GM12873 (cell line): ENCODE data around the gene RASL10A.

ENCODE experiments used
- TF ChIP-seq, protein P1 (sequence below): IDR thresholded peaks from 2 replicates; pipeline ENCODE4 v1.5.1; 2012; ENCODE audit warnings: low read depth, mild to moderate bottlenecking, moderate library complexity, low read length, control low read depth; ENCODE audit not compliant: insufficient read depth; ENCODE audit errors: missing control alignments

RASL10A gene

DNA sequence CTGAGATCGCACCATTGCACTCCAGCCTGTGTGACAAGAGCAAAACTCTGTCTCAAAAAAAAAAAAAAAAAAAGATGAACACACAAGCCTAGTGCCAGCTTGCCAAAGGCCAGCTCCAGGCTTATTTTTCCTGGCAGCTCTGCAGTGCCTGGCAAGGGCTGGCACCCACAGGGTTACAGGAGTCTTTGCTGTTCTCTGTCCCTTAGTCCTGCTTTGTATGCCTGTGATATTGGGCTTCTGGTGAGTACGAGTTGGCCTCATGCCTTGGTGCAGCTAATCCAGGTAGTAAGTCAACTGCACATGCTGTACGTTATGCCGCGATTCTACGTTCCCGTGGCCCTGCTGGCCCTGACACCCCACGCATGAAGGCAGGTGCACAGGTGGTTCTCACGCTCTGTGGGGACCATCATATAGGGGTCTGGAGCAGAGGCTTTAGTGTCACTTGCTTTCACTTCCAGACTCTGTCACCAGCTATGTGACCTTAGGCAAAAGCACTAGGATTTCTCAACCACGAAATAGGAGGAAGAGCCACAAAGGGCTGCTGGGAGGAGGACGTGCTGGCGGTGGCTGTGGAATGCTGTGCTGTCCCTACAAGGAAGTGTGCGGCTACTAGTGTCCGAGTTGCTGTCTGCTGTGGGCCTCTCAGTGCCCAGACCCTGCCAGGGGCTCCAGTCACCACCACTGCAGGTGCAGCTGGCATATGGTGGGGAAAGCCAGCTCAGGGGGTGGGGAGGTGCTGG lies 21.4 kb upstream of the RASL10A start:
- TF ChIP-seq, protein P1, sequence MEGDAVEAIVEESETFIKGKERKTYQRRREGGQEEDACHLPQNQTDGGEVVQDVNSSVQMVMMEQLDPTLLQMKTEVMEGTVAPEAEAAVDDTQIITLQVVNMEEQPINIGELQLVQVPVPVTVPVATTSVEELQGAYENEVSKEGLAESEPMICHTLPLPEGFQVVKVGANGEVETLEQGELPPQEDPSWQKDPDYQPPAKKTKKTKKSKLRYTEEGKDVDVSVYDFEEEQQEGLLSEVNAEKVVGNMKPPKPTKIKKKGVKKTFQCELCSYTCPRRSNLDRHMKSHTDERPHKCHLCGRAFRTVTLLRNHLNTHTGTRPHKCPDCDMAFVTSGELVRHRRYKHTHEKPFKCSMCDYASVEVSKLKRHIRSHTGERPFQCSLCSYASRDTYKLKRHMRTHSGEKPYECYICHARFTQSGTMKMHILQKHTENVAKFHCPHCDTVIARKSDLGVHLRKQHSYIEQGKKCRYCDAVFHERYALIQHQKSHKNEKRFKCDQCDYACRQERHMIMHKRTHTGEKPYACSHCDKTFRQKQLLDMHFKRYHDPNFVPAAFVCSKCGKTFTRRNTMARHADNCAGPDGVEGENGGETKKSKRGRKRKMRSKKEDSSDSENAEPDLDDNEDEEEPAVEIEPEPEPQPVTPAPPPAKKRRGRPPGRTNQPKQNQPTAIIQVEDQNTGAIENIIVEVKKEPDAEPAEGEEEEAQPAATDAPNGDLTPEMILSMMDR: no peak

DNA sequence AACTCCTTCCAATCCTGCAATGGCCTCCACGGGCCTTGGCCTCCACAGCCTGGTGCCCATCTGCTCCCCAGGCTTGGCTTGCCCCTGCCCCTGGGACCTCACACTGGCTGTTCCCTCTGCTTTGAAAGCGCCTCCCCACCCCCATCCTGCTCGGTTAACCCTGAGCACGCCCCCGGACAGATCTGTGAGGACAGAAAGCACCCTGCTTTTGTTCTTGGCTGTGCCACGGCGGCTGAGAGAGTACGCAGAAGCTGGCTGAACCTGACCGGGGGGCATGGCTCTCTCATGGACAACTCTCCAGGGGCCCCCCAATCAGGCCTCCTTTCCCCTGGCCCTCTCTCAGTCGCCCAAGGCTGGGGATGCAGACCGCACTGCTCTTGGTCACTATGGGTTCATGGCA lies 20.2 kb upstream of the RASL10A start:
- TF ChIP-seq, protein P1: no peak

DNA sequence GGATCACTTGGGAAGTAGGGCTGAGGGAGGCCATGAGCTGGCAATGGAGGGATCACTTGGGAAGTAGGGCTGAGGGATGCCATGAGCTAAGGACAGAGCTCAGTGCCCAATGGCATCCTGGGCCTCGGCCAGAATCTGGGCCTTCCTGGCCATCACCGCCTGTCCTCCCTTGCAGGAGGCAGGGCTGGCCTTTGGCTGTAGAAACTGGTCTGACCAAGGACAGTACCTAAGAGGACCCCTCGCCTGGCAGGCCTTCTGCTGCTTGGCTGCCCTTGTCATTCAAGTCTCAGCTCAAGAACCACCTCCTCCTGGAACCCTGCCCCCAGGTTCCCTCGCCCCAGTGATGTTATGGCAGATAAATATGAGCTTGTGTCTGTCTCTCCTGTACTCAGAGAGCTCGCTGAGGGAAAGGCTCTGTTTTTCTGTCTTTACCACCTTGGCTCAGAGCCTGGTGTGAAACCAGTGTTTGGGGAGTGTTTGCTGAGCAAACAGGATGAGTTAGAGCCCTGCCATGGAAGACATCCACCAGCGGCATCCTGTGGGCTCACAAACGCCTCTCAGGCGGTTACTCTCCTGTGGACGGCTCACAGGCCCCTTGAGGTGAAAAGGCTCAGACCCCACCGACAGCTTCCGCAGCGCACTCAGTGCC lies 19.3 kb upstream of the RASL10A start:
- TF ChIP-seq, protein P1: no peak

DNA sequence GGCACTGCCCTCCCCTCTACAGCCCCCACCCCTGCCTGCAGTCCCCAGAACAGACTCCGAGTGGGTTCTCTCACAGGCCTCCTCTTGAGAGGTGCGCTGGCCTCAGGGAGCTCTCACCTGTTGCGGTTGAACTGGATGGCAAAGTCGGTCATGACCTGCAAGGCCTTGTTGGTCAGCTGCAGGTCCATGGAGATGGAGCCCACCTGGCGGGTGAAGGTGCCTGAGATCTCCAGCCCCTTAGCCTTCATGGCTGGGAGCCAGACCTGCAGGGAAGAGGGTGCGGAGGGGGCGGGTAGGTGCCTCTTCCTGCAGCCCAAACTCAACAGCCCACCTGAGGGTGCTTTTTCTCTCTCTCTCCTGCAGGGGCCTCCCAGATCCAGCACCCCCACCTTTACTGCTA lies 18.7 kb upstream of the RASL10A start:
- TF ChIP-seq, protein P1: no peak

DNA sequence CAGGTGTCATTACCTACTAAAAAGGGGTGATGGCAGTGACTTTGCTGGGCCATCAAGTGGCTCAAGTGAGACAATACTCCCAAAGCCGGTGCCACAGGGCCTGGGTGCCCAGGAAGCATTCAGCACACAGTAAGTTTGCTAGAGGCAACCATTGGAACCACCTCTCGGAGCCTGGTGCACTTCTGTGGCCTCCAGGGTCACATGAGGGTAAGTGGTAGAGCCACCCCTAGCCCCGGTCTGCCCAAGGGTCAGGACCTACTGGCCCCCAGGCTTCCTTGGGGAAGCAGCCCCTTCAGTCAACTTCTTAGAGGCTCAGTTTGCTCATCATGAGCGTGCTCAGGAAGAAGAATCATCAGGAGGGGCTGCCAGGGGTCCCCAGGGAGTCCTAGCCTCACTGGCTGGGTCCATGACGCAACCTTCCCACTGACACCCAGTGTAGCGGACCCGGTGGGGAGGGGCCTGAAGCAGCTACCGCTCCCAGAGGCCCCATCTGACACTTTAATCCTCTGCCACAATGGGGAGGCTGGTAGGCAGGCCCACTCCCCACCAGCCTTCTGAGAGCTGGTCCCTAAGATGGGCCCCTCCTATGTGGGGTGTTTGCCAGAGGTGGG lies 17.5 kb upstream of the RASL10A start:
- TF ChIP-seq, protein P1: no peak

DNA sequence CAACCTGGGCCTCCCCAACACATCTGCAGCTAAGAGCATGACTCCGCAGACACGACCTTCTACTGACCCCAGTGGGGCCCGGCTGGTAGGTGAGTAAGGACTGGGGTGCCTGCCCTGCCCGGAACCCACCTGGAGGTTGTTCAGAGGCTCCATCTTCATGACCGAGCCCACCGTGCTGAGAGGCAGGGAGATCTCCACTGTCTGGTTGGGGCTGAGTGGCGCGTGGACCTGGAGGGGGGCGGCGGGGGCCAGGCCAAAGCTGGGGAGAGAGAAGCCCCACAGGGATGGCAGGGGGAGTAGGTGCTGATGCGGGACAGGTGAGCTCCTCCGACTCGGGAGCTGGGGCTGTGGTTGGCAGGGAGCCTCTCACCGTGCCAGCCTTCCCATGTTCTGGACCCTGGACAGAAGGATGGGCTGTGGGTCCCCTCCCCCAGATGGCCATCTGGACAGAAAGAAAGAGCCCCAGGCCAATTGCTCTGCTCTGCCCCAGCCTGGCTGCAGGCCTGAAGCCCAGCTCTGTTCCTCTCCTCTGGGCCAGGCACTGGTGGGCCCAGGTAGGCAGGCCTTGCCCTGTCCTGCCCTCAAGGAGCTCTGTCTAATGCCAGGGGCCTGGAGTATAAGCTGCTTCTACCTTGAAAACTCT lies 16.3 kb upstream of the RASL10A start:
- TF ChIP-seq, protein P1: no peak

DNA sequence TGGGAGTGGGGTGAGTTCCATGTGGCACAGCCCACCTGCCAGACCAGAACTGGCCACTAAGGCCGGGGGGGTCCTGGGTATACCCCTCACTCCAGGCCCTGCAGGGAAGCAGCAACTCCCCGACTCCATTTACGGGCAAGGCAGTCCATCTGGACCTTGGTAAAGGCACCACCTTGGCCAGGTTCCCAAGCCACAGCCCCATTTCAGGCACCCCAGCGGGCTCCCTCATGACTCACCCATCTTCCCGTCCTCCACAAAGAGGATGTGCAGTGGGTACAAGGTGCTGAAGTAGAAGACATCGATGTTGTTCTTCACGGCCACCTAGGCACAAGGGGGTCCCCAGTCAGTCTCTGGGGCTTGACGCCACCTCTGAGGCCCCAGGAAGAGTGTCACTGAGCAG lies 15.7 kb upstream of the RASL10A start:
- TF ChIP-seq, protein P1: no peak
